Caco-2 (cell line): Measurements from ENCODE around the gene UGT1A8. TPM values are rescaled to one million over a fixed set of nuclear protein-coding genes. Genes with fewer than 3 reads are reported as not detected.

Experiments used
- BruUV-seq: library from RNA; stranded (reverse); fragments of 400-500 nt; replicated peaks from 2 replicates; lab custom pipeline; 2021; lab: Mats Ljungman, UMichigan
- CTCF ChIA-PET: fragments of 300-600 bp; sonication (Branson Sonifier 250); formaldehyde crosslinking; loops from one replicate; lab custom pipeline; 2022; ENCODE audit warnings: antibody characterized with exemption; lab: Charles Lee
- POLR2A ChIA-PET: fragments of 300-600 bp; sonication (Branson Sonifier 250); formaldehyde crosslinking; loops from one replicate; lab custom pipeline; 2022; ENCODE audit warnings: antibody characterized with exemption; lab: Charles Lee
- DNase-seq, 2 experiments: peaks; one replicate each; pipeline versions ENCODE4 v3.0.0 to v3.0.0-alpha.2; 2020 to 2022
- H3K27me3 ChIP-seq: replicated peaks from 2 replicates; pipeline ENCODE4 v1.6.0; 2011; ENCODE audit warnings: low read length; ENCODE audit not compliant: control insufficient read depth, insufficient read depth
- H3K36me3 ChIP-seq: 2 replicates; pipeline ENCODE4 v1.5.1; 2011; ENCODE audit warnings: low read length; ENCODE audit not compliant: control insufficient read depth, insufficient read depth
- H3K4me1 ChIP-seq: fragments of 250-450 bp; sonication (Bioruptor Pico); 2 replicates; pipeline ENCODE4 v1.5.1; 2020; ENCODE audit warnings: mild to moderate bottlenecking
- H3K4me3 ChIP-seq: 2 replicates; pipeline ENCODE4 v1.5.1; 2011; ENCODE audit warnings: low read depth, mild to moderate bottlenecking, control low read depth, low read length
- H3K9me3 ChIP-seq: fragments of 250-450 bp; sonication (Bioruptor Pico); 2 replicates; pipeline ENCODE4 v1.5.1; 2020; ENCODE audit warnings: mild to moderate bottlenecking, moderate library complexity
- H3K27ac Mint-ChIP-seq: one replicate; pipeline ENCODE4 v1.8.0; 2022; ENCODE audit warnings: mixed read lengths; ENCODE audit not compliant: unreplicated experiment
- H3K27me3 Mint-ChIP-seq: one replicate; pipeline ENCODE4 v1.8.0; 2022; ENCODE audit warnings: mixed read lengths; ENCODE audit not compliant: insufficient read depth, unreplicated experiment
- H3K36me3 Mint-ChIP-seq: one replicate; pipeline ENCODE4 v1.8.0; 2022; ENCODE audit warnings: mild to moderate bottlenecking, mixed read lengths; ENCODE audit not compliant: insufficient read depth, unreplicated experiment
- H3K4me1 Mint-ChIP-seq: one replicate; pipeline ENCODE4 v1.8.0; 2022; ENCODE audit warnings: low read depth, mixed read lengths; ENCODE audit not compliant: unreplicated experiment
- H3K4me3 Mint-ChIP-seq: one replicate; pipeline ENCODE4 v1.8.0; 2022; ENCODE audit warnings: mild to moderate bottlenecking, moderate library complexity, mixed read lengths; ENCODE audit not compliant: unreplicated experiment
- H3K9me3 Mint-ChIP-seq: one replicate; pipeline ENCODE4 v1.8.0; 2022; ENCODE audit warnings: mixed read lengths; ENCODE audit not compliant: unreplicated experiment
- CTCF ChIP-seq, 2 experiments: fragments of 200-600 bp in 1 of 2; IDR thresholded peaks; 1 replicate in 1 of 2; 2 replicates in 1 of 2; pipeline versions ENCODE4 v1.5.1 to v1.8.0; 2011 to 2022; ENCODE audit warnings: antibody characterized with exemption in 1 of 2, control low read depth in 1 of 2, inconsistent platforms in 1 of 2, low read depth in 1 of 2, low read length in 1 of 2, mild to moderate bottlenecking in 1 of 2, moderate library complexity in 1 of 2; ENCODE audit not compliant: insufficient read depth in 1 of 2, severe bottlenecking in 1 of 2, unreplicated experiment in 1 of 2
- intact Hi-C: fragments of 100-400 bp; cut with micrococcal nuclease; formaldehyde crosslinking; loops from one replicate; pipeline ENCODE4 v1.10.0; 2022; ENCODE audit not compliant: unreplicated experiment
- total RNA-seq: library from RNA; stranded (reverse); gene quantifications from 2 replicates; pipeline ENCODE4 v1.2.3, GENCODE V29; 2022

UGT1A8 gene
- total RNA-seq, 1 experiment from 2014 or later = 0.50 TPM

DNA sequence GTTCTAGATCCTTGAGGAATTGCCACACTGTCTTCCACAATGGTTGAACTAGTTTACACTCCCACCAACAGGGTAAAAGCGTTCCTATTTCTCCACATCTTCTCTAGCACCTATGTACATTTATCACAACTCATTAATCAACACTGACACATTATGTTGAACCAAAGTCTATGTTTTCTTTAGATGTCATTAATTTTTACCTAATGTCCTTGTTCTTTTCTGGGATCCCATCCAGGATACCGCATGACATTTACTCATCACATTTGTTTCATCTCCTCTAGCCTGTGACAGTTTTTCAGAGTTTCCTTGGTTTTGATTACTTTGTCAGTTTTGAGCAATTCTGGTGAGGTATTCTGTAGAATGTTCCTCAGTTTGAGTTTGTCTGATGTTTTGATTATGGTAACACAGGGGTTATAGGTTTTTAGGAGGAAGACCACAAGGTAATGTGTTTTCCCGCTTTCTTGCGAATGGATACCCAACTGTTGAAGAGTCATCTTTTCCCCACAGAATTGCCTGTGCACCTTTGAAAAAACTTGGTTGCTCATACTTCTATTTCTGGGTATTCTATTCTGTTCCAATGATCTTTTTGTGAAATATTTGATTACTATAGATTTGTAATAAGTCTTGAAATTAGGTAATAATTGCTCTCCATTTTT is 51.3 kb downstream of the UGT1A8 start:
- Histone ChIP-seq H3K9me3 (no peaks in the 10 kb centered on the region), H3K4me3 (no peak overlapping the region), H3K36me3 (no peaks in the 10 kb centered on the region), H3K27me3 (no peaks in the 10 kb centered on the region), H3K4me1 (0 out of 2 replicates have a peak, but pooled peaks cover 3% of the 10 kb centered on the region)
- no TSS peak for BruUV-seq
- H3K9me3 Mint-ChIP-seq = peaks cover 9% of the 10 kb centered on the region
- no peaks in the 10 kb centered on the region for H3K4me1 Mint-ChIP-seq
- H3K4me3 Mint-ChIP-seq = no peak overlapping the region
- TF ChIP-seq CTCF (IDR thresholded peaks at IDR 0.05; ENCODE audit: insufficient read depth in 1 of 2, low read depth in 1 of 2, low read length in 1 of 2, severe bottlenecking in 1 of 2, unreplicated experiment in 1 of 2) = no peak
- no peak for DNase-seq
- POLR2A ChIA-PET = no interaction called here
- intact Hi-C loops = no loop called here
- no peak overlapping the region for H3K27ac Mint-ChIP-seq
- no peaks in the 10 kb centered on the region for H3K27me3 Mint-ChIP-seq
- H3K36me3 Mint-ChIP-seq = no peaks in the 10 kb centered on the region
- CTCF ChIA-PET = no interaction called here

GRCh38 chr2:233671290-233672161 is 54.1 kb downstream of the UGT1A8 start, which contains the start of gene UGT1A9:
UGT1A9 (plus strand) TSS chr2:233671898; CDS start chr2:233671935, 37 bp downstream.
- no TSS peak for BruUV-seq
- ChIA-PET CTCF (no interaction called here), POLR2A (no interaction called here)
- no peaks in the 10 kb centered on the region for H3K36me3 Mint-ChIP-seq
- H3K4me3 Mint-ChIP-seq = no peak within 1 kb of the TSS
- H3K27ac Mint-ChIP-seq = no peak within 1 kb of the TSS
- H3K27me3 Mint-ChIP-seq = no peaks in the 10 kb centered on the region
- no peak for TF ChIP-seq CTCF (IDR thresholded peaks at IDR 0.05; ENCODE audit: insufficient read depth in 1 of 2, low read depth in 1 of 2, low read length in 1 of 2, severe bottlenecking in 1 of 2, unreplicated experiment in 1 of 2)
- Histone ChIP-seq H3K36me3 (no peaks in the 10 kb centered on the region), H3K9me3 (no peaks in the 10 kb centered on the region), H3K4me3 (no peak within 1 kb of the TSS), H3K27me3 (no peaks in the 10 kb centered on the region), H3K4me1 (no peaks in the 10 kb centered on the region)
- DNase-seq = no peak
- no peaks in the 10 kb centered on the region for H3K9me3 Mint-ChIP-seq
- intact Hi-C loops = no loop called here
- no peaks in the 10 kb centered on the region for H3K4me1 Mint-ChIP-seq

- Mint-ChIP-seq H3K36me3 (no peaks in the 10 kb centered on the region), H3K27ac (no peak overlapping the region), H3K9me3 (no peaks in the 10 kb centered on the region), H3K4me3 (no peak overlapping the region), H3K4me1 (no peaks in the 10 kb centered on the region), H3K27me3 (no peaks in the 10 kb centered on the region)
- Histone ChIP-seq H3K36me3 (no peaks in the 10 kb centered on the region), H3K27me3 (no peaks in the 10 kb centered on the region), H3K4me3 (no peak overlapping the region), H3K9me3 (no peaks in the 10 kb centered on the region), H3K4me1 (no peaks in the 10 kb centered on the region)
- intact Hi-C loops = no loop called here
- TF ChIP-seq CTCF (IDR thresholded peaks at IDR 0.05; ENCODE audit: insufficient read depth in 1 of 2, low read depth in 1 of 2, low read length in 1 of 2, severe bottlenecking in 1 of 2, unreplicated experiment in 1 of 2) = no peak
- POLR2A ChIA-PET = no interaction called here
- CTCF ChIA-PET = no interaction called here
- DNase-seq = no peak
- BruUV-seq = no TSS peak
These were observed 55.5 kb downstream of the UGT1A8 start for GRCh38 chr2:233672886-233673285.
